Posterior cingulate gyrus (tissue), 11 donors: ENCODE data around the gene RALGPS1.
A peak's percentile ranks its signal among the peaks of the same experiment; 100 is the strongest.

Experiments
- DNase-seq, 10 donors: peaks; one replicate each; pipeline versions ENCODE4 v3.0.0 to v3.0.0-alpha.2; 2020 to 2021; ENCODE audit warnings: mixed read lengths in 3 of 10
- intact Hi-C: fragments of 100-400 bp; cut with DNase I; formaldehyde crosslinking; loops from one replicate; pipeline ENCODE4 v1.15.1; 2023

Gene RALGPS1

DNA sequence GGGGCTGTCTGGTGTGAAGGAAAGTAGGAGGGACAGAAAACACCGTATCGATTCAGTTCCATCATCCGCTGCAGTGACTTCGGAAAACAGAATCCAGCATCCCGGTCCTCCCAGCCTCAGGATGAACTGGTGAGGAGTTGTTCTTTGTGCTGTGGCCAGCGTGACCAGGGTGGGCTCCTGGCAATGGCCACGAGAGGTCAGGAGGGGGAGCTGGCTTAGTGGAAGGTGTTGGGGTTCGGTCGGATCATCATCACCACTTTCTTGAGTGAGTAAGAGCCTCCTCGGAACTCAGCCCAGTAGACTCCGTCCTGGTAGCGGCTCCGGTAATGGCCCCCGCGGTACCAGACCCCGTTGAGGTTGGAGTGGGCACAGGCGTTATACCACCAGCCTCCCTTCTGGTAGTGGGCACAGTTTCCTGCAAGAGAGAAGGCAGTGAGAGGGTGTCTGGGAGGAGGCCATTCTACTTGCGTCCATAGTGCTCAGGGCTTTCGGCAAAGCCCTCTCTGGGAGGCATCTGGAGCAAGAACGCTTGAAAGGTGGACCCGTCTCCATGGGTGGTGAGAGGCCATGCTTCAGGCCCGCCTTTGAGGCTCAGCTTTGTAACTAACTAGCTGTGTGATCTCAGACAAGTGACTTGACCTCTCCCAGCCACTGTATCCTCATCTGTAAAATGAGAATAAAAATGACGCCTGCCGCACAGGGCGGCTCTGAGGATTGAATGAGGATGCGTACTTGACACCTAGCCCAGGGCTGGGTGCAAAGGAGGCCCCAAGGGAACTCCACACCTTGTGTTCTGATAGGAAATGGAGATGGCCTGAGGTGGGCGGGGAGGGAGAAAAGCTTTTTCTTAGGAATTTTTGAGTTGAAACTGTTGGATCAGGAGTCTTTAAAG is 174.4 kb downstream of the RALGPS1 start:
- peak in 1 of 10 donors; percentile 86 for DNase-seq
- intact Hi-C loops, result no loop called here

DNA sequence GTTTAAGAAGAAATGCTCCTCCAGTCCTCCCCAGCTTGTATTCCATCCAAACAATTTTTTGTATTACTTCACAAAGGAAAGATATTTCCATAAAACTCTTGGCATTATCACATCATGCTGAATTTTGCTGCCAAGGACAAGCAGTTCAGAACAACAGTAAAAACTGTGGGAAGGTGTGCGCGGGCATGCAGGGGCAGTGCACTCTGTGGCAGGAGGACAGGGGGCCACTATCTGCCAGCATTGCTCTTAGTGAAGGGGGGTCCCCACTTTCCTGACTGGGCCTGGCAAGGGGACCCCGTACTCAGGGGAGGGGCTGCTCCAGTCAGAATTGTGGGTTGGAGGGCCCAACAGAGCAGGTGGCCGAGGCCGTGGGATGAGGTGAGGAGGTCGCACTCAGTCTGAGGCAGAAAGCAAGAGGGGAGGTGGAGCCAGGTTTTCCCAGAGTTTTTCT is 175.1 kb downstream of the RALGPS1 start:
- intact Hi-C loops, result no loop called here
- DNase-seq, result peak in 1 of 10 donors; percentile 67

DNA sequence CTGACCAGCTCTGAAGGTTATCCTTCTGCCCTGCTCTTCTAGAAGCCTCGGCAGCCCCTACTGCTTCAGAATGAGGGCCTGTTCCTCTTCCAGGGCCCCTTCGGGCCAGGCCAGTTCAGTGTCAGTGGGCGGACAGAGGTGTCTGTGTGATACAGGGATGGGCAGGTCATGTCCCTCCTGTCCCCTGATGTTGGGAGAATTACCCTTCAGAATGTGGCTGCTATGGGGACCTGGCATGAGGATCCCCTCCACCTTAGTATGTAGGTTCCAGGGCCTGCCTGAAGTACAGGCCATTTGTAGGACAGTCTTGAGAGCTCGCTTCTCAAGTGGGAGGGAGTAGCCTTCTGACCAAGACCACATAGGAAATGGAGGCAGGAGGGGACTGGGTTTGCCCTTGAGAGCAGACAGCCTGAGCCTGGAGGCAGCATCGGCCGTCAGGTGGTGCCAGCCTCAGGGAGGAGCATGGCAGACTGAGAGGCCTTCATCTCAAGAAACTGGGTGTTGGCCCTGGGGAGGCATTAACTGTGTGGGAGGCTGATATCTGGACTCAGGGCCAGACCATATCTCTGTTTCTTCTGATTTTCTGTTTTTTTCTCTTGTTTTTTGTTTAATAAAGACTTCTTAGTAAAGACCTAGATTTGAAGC is 175.9 kb downstream of the RALGPS1 start:
- intact Hi-C loops, result no loop called here
- peak in 1 of 10 donors; percentile 67 for DNase-seq

DNA sequence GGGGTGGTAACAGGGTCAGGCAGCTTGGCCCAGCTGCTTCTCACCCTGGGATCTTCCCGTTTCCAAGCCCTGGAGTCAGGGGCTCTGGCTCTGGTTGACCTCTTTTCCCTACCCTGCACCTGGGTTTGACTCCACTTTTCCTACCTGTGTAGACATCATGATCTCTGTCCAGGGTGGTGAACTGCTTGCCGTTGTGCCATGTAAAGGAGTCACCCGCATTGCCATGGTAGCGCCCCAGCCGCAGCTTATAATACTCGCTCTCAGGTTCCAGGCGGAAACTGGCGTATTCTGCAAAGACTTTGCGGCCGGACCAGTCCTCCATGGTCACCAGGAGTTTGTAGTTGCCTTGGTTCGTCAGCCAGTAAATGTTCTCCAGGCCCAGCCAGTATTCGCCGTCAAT is 176.9 kb downstream of the RALGPS1 start:
- no peak for DNase-seq
- intact Hi-C loops, result no loop called here

DNA sequence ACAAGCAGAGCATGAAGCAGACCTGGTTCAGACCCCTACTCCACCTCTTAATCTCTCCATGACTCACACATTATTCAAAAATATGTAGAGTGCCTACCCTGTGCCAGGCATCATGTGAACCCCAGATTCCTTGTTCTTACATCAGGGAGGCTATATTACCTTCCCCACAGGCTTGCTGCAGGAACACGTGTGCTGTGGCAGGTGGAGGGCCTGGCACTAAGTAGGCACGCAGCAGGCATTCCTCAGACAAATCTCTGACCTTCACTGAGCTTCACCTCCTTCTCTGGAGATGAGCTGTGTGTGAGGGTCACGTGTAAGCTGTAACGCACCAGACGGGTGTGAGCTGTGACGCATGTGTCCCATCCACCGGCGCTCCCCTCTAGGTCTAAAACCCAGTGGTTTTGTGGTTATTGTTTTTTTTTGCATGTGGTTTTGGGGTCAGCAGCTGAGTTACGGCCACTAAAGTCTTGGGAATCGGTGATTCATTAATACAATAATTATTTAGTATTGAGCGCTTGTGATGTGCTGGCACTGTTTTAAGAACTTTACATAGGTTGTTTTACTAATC is 177.5 kb downstream of the RALGPS1 start:
- no peak for DNase-seq
- intact Hi-C loops, result no loop called here

GRCh38 chr9:127093319-127094020 is 178.9 kb downstream of the RALGPS1 start:
- DNase-seq, result peak in 1 of 10 donors; percentile 75
- intact Hi-C loops, result no loop called here

GRCh38 chr9:127095411-127095810 is 180.8 kb downstream of the RALGPS1 start:
- intact Hi-C loops, result no loop called here
- DNase-seq, result no peak

GRCh38 chr9:127096208-127096607 is 181.6 kb downstream of the RALGPS1 start:
- intact Hi-C loops, result no loop called here
- DNase-seq, result peak in 6 of 10 donors; percentile 21 to 92 (median 57)

GRCh38 chr9:127097683-127098082 is 183.1 kb downstream of the RALGPS1 start:
- DNase-seq, result no peak
- intact Hi-C loops, result no loop called here

GRCh38 chr9:127098916-127099553 is 184.5 kb downstream of the RALGPS1 start:
- no peak for DNase-seq
- intact Hi-C loops, result no loop called here

GRCh38 chr9:127099664-127100063 is 185.1 kb downstream of the RALGPS1 start:
- intact Hi-C loops, result no loop called here
- no peak for DNase-seq

GRCh38 chr9:127102176-127102575 is 187.6 kb downstream of the RALGPS1 start:
- intact Hi-C loops, result no loop called here
- DNase-seq, result no peak

GRCh38 chr9:127102788-127103187 is 188.2 kb downstream of the RALGPS1 start:
- DNase-seq, result no peak
- intact Hi-C loops, result no loop called here

DNA sequence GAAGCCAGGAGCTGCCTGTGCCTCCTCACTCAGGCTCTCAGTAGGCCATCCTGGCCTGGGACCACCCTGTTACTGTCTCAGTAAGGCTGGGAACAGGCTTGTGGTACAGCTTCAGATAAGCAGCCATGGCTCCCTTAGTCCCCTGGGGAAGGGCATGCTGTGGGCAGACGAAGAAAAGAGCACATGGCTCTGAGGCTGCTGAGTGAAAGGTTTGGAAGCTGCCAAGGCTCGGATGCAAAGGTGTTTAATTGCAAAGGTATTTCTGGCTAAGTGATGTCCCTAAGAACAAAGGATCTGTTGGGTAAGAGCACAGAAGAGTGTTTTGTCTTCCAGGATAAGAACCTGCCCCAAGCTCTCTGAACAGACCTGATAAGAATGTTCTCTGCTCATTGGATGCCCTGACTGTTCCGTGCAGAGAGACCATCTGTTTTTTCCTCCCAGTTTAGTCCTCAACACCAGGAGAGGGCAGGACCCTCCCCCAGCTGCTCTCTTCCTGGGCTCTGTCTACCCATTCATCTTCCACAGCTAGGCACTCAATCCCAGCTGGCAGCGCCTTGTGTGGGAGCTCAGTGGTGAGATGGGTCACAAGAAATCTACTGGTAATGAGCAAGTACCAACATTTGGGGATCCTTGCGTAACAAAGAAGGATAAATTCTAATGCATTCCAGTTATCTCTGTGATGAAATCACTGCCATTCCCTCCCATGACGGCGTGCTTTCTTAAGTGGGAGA is 190.2 kb downstream of the RALGPS1 start:
- intact Hi-C loops, result no loop called here
- DNase-seq, result peak in 1 of 10 donors; percentile 70

DNA sequence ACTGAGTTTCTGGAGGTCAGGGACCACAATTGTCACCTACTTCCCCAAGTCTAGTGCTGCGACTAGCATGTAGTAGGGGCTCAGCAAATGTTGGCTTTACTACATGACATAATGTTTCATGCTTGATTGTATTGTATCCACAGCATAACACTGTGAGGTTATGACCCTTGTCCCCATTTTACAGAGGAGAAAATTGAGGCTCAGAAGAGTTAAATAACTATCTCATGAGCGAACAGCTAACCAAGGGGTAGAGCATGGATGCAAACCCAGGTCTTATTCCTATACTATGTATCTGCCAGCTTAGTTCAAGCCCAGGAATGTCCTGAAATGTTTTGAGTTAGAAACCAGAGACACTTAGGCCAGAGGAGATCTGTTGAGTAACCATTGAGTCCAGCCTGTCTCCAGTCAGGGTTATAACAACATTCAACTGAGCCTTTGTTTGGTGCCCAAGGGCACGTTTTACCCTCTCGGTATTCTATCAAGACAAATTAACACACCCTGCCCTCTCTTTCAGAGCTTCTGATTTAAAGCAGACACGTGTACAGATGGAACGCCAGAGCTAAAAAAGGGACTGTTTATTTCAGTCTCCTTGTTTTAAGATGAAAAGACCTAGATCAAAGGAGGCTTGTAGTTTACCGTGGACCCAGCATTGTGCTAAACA is 191.4 kb downstream of the RALGPS1 start:
- intact Hi-C loops, result no loop called here
- DNase-seq, result no peak

- no peak for DNase-seq
- intact Hi-C loops, result no loop called here
These were observed 191.9 kb downstream of the RALGPS1 start for GRCh38 chr9:127106466-127106855.

- intact Hi-C loops, result no loop called here
- peak in 1 of 10 donors; percentile 60 for DNase-seq
These were observed 192.8 kb downstream of the RALGPS1 start for GRCh38 chr9:127107171-127107928.
